ENCODE measurements around the gene SMPD1.

- TF ChIP-seq POLR2A (IDR thresholded peaks at IDR 0.05) (no peak), CTCF (IDR thresholded peaks at IDR 0.05) (no peak)
These were observed 11.2 kb downstream of the SMPD1 start for GRCh38 chr11:6401464-6401863.
